SK-N-SH (cell line): ENCODE results near the gene PIP4P1. TPM values are rescaled to one million over a fixed set of nuclear protein-coding genes. Genes with fewer than 3 reads are reported as not detected.

Experiments
- CTCF ChIA-PET: fragments of 300-600, 350-600 bp; formaldehyde crosslinking; extraction: SDS; loops from one replicate; lab custom pipeline; 2021; lab: Yijun Ruan, JAX
- POLR2A ChIA-PET: fragments of 350-600 bp; sonication (Branson Sonifier 250); formaldehyde crosslinking; extraction: SDS; loops from one replicate; lab custom pipeline; 2020; ENCODE audit warnings: antibody characterized with exemption, inconsistent platforms; lab: Yijun Ruan, JAX
- DNase-seq: peaks from one replicate; pipeline ENCODE4 v3.0.0; 2012
- H2AFZ ChIP-seq: fragments of 200-600 bp; sonication (generic); 2 replicates; pipeline ENCODE4 v1.8.1; 2016; ENCODE audit warnings: antibody characterized with exemption, mild to moderate bottlenecking, low read depth
- H3F3A ChIP-seq: fragments of 200-600 bp; sonication (generic); replicated peaks from 2 replicates; pipeline ENCODE3; 2016; ENCODE audit warnings: antibody characterized with exemption, mild to moderate bottlenecking; ENCODE audit not compliant: insufficient read depth
- H3K27ac ChIP-seq, 2 experiments: fragments of 200-500 bp in 1 of 2; fragments of 200-600 bp in 1 of 2; sonication (Bioruptor generic) in 1 of 2; sonication (generic), shearing (Covaris generic) in 1 of 2; 2 replicates each; pipeline versions ENCODE4 v1.5.1 to v1.6.1; 2014 to 2016; ENCODE audit warnings: low read depth in 2 of 2, inconsistent platforms in 1 of 2, low read length in 1 of 2, mild to moderate bottlenecking in 1 of 2, mixed read lengths in 1 of 2
- H3K27me3 ChIP-seq: fragments of 200-600 bp; sonication (generic), shearing (Covaris generic); 2 replicates; pipeline ENCODE4 v1.6.1; 2016; ENCODE audit warnings: mixed run types; ENCODE audit not compliant: insufficient read depth
- H3K36me3 ChIP-seq, 2 experiments: fragments of 200-500 bp in 1 of 2; fragments of 200-600 bp in 1 of 2; sonication (Bioruptor generic) in 1 of 2; sonication (generic) in 1 of 2; replicated peaks in 1 of 2; 2 replicates each; pipeline versions ENCODE3 to v1.5.1; 2014 to 2016; ENCODE audit warnings: low read length in 1 of 2, mild to moderate bottlenecking in 1 of 2; ENCODE audit not compliant: insufficient read depth in 2 of 2, control insufficient read depth in 1 of 2
- H3K4me1 ChIP-seq, 2 experiments: fragments of 200-500 bp in 1 of 2; fragments of 200-600 bp in 1 of 2; sonication (Bioruptor generic) in 1 of 2; sonication (generic), shearing (Covaris generic) in 1 of 2; 2 replicates each; pipeline versions ENCODE4 v1.5.1 to v1.6.1; 2014 to 2016; ENCODE audit warnings: low read depth in 1 of 2, low read length in 1 of 2, mixed run types in 1 of 2; ENCODE audit not compliant: insufficient read depth in 2 of 2, control insufficient read depth in 1 of 2
- H3K4me2 ChIP-seq: fragments of 200-600 bp; sonication (generic), shearing (Covaris generic); 2 replicates; pipeline ENCODE4 v1.6.1; 2017; ENCODE audit warnings: mixed run types
- H3K4me3 ChIP-seq, 2 experiments: fragments of 200-500 bp in 1 of 2; fragments of 200-600 bp in 1 of 2; sonication (Bioruptor generic) in 1 of 2; sonication (generic), shearing (Covaris generic) in 1 of 2; 2 replicates each; pipeline versions ENCODE4 v1.5.1 to v1.8.1; 2014 to 2016; ENCODE audit warnings: low read depth in 2 of 2, inconsistent platforms in 1 of 2, low read length in 1 of 2, mild to moderate bottlenecking in 1 of 2, mixed read lengths in 1 of 2, moderate library complexity in 1 of 2
- H3K79me2 ChIP-seq: fragments of 200-600 bp; sonication (generic); 2 replicates; pipeline ENCODE4 v1.8.1; 2017; ENCODE audit warnings: mild to moderate bottlenecking; ENCODE audit not compliant: insufficient read depth
- H3K9ac ChIP-seq: fragments of 200-600 bp; sonication (generic); 2 replicates; pipeline ENCODE4 v1.6.1; 2017; ENCODE audit warnings: mixed run types
- H3K9me2 ChIP-seq: fragments of 200-600 bp; sonication (generic); 2 replicates; pipeline ENCODE4 v1.6.1; 2017; ENCODE audit warnings: mixed run types
- H3K9me3 ChIP-seq: fragments of 200-600 bp; sonication (generic); 2 replicates; pipeline ENCODE4 v1.6.1; 2017; ENCODE audit warnings: mixed run types, mild to moderate bottlenecking, moderate library complexity
- H4K20me1 ChIP-seq: fragments of 200-600 bp; sonication (generic); 2 replicates; pipeline ENCODE4 v1.6.1; 2017; ENCODE audit warnings: mild to moderate bottlenecking, mixed run types; ENCODE audit not compliant: insufficient read depth
- EP300 ChIP-seq, 2 experiments: IDR thresholded peaks; 2 replicates each; pipeline versions ENCODE4 v1.4.0 to v1.6.1; 2012; ENCODE audit warnings: borderline replicate concordance in 1 of 2, low read depth in 1 of 2, low read length in 1 of 2
- EZH2phosphoT487 ChIP-seq: fragments of 200-600 bp; sonication (generic); IDR thresholded peaks from 2 replicates; pipeline ENCODE4 v1.6.1; 2017; ENCODE audit warnings: low read depth, mixed run types, mild to moderate bottlenecking, antibody characterized with exemption, moderate library complexity, borderline replicate concordance
- FOXM1 ChIP-seq: IDR thresholded peaks from 2 replicates; pipeline ENCODE4 v1.4.0; 2012; ENCODE audit warnings: low read depth, mild to moderate bottlenecking
- GATA2 ChIP-seq: sonication (generic); formaldehyde crosslinking; IDR thresholded peaks from 2 replicates; pipeline ENCODE4 v1.5.0; 2020; ENCODE audit warnings: mild to moderate bottlenecking, missing genetic modification reagents
- MXI1 ChIP-seq: IDR thresholded peaks from 2 replicates; pipeline ENCODE4 v1.6.1; 2012; ENCODE audit warnings: mild to moderate bottlenecking, low read depth, low read length, improper control_type of control experiment
- NRF1 ChIP-seq: IDR thresholded peaks from 2 replicates; pipeline ENCODE4 v1.6.1; 2012; ENCODE audit warnings: low read depth, mild to moderate bottlenecking, low read length
- POLR2AphosphoS5 ChIP-seq: IDR thresholded peaks from 2 replicates; pipeline ENCODE4 v1.6.1; 2012; ENCODE audit warnings: low read depth, low read length
- RCOR1 ChIP-seq: fragments of 150-350 bp; IDR thresholded peaks from 2 replicates; pipeline ENCODE4 v1.6.1; 2017; ENCODE audit warnings: antibody characterized with exemption, low read length
- WGBS: methylation state at CpG from one replicate; pipeline ENCODE4 v1.1.6; 2017; ENCODE audit warnings: low lambda C conversion rate; 5-methylcytosine and 5-hydroxymethylcytosine counted together
- polyA plus RNA-seq, 3 experiments: library from polyadenylated mRNA; depleted of rRNA; stranded (reverse); fragments of >200 nt; gene quantifications; 2 replicates each; pipeline ENCODE4 v1.2.3, GENCODE V29; 2012
- TF ChIP-seq, protein P1 (sequence below): fragments of 150-350 bp; IDR thresholded peaks from 2 replicates; pipeline ENCODE4 v1.6.1; 2016; ENCODE audit warnings: mild to moderate bottlenecking, low read depth, low read length
- TF ChIP-seq, protein P2 (sequence below): IDR thresholded peaks from 2 replicates; pipeline ENCODE4 v1.6.1; 2012; ENCODE audit warnings: mild to moderate bottlenecking, low read depth, low read length, moderate library complexity

PIP4P1 gene
- polyA plus RNA-seq, 1 of the 3 experiments (the other 2 are of a cell fraction), result 30.7 TPM

DNA sequence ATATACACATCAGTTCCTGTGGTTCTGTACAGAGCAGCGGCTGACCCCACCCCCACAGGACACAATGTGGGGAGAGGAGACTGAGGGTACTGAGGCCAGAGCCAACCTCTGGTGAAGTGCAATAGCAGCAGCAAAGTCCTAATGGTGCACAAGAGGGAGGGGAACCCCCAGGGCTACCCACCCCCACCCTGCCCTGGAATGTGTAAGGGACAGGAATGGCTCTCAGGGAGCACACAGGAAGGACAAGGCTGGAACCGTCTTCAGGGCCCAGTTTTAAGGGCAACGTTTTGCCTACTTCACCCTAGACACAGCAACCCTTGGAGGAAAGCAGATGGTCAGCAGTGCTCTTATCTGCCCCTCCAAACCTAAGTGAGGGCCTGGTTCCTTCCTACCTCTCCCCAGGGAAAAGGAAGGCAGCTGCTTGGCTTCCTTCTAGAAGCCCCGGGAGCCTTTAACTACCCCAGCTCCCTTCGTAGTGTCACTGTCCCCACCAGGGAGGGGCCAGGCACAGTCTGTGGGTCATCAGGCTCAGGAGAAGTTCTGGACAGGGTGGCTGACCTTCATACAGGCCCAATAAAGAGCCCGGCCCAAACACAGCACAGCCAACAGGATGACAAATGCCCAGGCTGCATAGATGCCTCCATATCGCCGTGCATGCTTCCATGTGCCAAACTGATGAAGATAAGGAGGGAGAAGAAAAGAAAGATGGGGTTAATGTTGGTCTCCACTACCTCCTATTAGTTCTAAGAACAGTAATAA is 3.0 kb downstream of the PIP4P1 start:
- H2AFZ ChIP-seq, result no peak overlapping the region
- H3K4me3 ChIP-seq, result no peak overlapping the region
- H3K36me3 ChIP-seq, result peaks cover 38 to 44% of the 10 kb centered on the region in 2 experiments
- H3K27me3 ChIP-seq, result no peaks in the 10 kb centered on the region
- H3K27ac ChIP-seq, result no peak overlapping the region
- H3K4me2 ChIP-seq, result no peak overlapping the region
- no peak overlapping the region for H3K9ac ChIP-seq
- TF ChIP-seq POLR2AphosphoS5 (0 out of 2 replicates have a peak, but pooled peaks have one; percentile 13), EP300 (IDR thresholded peaks at IDR 0.05; ENCODE audit: borderline replicate concordance in 1 of 2, low read depth in 1 of 2, low read length in 1 of 2) (no peak)
- H4K20me1 ChIP-seq, result no peaks in the 10 kb centered on the region
- peaks cover 13 to 21% of the 10 kb centered on the region in 2 experiments; a peak in 3 of 4 replicates for H3K4me1 ChIP-seq
- no peaks in the 10 kb centered on the region for H3K9me3 ChIP-seq
- peaks cover 56% of the 10 kb centered on the region for H3K79me2 ChIP-seq
- 87% methylated on average over 7 of the region's 8 CpGs for WGBS
- POLR2A ChIA-PET, result interaction anchor here (1.0 kb wide), 1 partner anchor 11 kb away, joined by 3 read pairs; no protein-coding TSS in a partner anchor
- H3K9me2 ChIP-seq, result no peaks in the 10 kb centered on the region
- H3F3A ChIP-seq, result peaks cover 17% of the 10 kb centered on the region
- CTCF ChIA-PET, result no interaction called here
- DNase-seq, result no peak

DNA sequence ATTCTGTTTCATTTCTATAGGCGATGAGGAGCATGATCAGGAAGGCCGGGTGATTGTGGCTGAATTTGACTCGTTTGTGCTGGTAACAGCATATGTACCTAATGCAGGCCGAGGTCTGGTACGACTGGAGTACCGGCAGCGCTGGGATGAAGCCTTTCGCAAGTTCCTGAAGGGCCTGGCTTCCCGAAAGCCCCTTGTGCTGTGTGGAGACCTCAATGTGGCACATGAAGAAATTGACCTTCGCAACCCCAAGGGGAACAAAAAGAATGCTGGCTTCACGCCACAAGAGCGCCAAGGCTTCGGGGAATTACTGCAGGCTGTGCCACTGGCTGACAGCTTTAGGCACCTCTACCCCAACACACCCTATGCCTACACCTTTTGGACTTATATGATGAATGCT is 4.3 kb downstream of the PIP4P1 start:
- peaks cover 64% of the 10 kb centered on the region for H3K79me2 ChIP-seq
- H3K9me2 ChIP-seq, result no peaks in the 10 kb centered on the region
- POLR2A ChIA-PET, result interaction anchor here (3.0 kb wide), 1 partner anchor 13 kb away, joined by 35 read pairs; the partner anchor contains the start of gene PNP
- H3K36me3 ChIP-seq, result peaks cover 41 to 52% of the 10 kb centered on the region in 2 experiments
- H2AFZ ChIP-seq, result no peak overlapping the region
- CTCF ChIA-PET, result no interaction called here
- WGBS, result 93% methylated on average over 10 of the region's 13 CpGs
- H3K4me3 ChIP-seq, result no peak overlapping the region; a peak in 1 of 4 replicates
- H4K20me1 ChIP-seq, result no peaks in the 10 kb centered on the region
- no peaks in the 10 kb centered on the region for H3K9me3 ChIP-seq
- no peaks in the 10 kb centered on the region for H3K27me3 ChIP-seq
- H3K9ac ChIP-seq, result no peak overlapping the region
- peaks cover 17% of the 10 kb centered on the region for H3F3A ChIP-seq
- H3K27ac ChIP-seq, result peak overlapping the region in 1 of 2 experiments; percentile 92; a peak in 2 of 4 replicates
- DNase-seq, result no peak
- peaks cover 13 to 16% of the 10 kb centered on the region in 2 experiments; a peak in 3 of 4 replicates for H3K4me1 ChIP-seq
- TF ChIP-seq FOXM1 (no peak), EZH2phosphoT487 (no peak), EP300 (IDR thresholded peaks at IDR 0.05; ENCODE audit: borderline replicate concordance in 1 of 2, low read depth in 1 of 2, low read length in 1 of 2) (no peak)
- TF ChIP-seq, all 33 proteins: peak for 0
- peak overlapping the region; percentile 96; the same call in 1 of the 2 replicates for H3K4me2 ChIP-seq

DNA sequence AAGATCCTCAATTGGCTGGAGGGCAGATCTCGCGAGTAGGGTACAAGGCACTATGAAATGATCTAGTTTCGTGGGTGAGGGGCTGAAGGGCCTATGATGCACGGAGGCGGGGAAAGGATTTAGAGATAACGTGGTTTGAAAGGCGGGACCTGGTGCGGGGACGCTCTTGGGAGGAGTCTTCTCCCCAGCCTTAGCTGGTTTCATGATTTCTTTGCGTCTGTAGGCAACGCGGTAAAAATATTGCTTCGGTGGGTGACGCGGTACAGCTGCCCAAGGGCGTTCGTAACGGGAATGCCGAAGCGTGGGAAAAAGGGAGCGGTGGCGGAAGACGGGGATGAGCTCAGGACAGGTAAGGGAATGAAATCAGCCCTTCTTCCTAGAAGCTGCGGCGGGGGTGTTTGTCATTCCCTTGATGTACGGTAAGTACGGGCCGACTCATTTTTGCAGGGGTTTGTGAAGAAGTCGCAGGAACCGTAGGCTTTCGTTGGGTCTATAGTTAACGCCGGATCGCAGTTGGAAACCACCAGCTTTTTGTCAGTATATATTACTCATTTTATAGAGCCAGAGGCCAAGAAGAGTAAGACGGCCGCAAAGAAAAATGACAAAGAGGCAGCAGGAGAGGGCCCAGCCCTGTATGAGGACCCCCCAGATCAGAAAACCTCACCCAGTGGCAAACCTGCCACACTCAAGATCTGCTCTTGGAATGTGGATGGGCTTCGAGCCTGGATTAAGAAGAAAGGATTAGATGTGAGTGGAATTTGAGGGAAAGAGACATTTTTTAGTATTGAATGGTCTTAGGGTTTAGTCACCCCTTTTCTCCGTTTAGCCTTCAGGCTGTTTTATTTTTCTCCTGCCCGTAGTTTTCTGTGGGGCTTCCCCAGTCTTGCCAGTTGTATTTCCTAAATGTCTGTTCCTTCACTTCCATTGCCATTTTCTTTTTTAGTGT is 5.6 kb downstream of the PIP4P1 start:
- ChIA-PET POLR2A (interaction anchor here (0.7 to 3.0 kb wide), 11 partner anchors 8 to 226 kb away, joined by 3 to 35 read pairs (median 4); partner anchors contain the start of genes CCNB1IP1, PARP2, PNP and TEP1), CTCF (interaction anchor here (0.8 to 2.7 kb wide), 6 partner anchors 14 to 155 kb away, joined by 3 to 7 read pairs (median 4); partner anchors contain the start of gene PNP)
- H3K27ac ChIP-seq, result peak overlapping the region; percentile 92 to 96
- TF ChIP-seq MXI1 (0 out of 2 replicates have a peak, but pooled peaks have one; percentile 12), NRF1 (no peak), GATA2 (CRISPR knock-in tag) (peak; percentile 77), EP300 (IDR thresholded peaks at IDR 0.05; ENCODE audit: borderline replicate concordance in 1 of 2, low read depth in 1 of 2, low read length in 1 of 2) (no peak), RCOR1 (no peak)
- TF ChIP-seq, protein P1, sequence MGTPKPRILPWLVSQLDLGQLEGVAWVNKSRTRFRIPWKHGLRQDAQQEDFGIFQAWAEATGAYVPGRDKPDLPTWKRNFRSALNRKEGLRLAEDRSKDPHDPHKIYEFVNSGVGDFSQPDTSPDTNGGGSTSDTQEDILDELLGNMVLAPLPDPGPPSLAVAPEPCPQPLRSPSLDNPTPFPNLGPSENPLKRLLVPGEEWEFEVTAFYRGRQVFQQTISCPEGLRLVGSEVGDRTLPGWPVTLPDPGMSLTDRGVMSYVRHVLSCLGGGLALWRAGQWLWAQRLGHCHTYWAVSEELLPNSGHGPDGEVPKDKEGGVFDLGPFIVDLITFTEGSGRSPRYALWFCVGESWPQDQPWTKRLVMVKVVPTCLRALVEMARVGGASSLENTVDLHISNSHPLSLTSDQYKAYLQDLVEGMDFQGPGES, result no peak
- TF ChIP-seq, protein P2, sequence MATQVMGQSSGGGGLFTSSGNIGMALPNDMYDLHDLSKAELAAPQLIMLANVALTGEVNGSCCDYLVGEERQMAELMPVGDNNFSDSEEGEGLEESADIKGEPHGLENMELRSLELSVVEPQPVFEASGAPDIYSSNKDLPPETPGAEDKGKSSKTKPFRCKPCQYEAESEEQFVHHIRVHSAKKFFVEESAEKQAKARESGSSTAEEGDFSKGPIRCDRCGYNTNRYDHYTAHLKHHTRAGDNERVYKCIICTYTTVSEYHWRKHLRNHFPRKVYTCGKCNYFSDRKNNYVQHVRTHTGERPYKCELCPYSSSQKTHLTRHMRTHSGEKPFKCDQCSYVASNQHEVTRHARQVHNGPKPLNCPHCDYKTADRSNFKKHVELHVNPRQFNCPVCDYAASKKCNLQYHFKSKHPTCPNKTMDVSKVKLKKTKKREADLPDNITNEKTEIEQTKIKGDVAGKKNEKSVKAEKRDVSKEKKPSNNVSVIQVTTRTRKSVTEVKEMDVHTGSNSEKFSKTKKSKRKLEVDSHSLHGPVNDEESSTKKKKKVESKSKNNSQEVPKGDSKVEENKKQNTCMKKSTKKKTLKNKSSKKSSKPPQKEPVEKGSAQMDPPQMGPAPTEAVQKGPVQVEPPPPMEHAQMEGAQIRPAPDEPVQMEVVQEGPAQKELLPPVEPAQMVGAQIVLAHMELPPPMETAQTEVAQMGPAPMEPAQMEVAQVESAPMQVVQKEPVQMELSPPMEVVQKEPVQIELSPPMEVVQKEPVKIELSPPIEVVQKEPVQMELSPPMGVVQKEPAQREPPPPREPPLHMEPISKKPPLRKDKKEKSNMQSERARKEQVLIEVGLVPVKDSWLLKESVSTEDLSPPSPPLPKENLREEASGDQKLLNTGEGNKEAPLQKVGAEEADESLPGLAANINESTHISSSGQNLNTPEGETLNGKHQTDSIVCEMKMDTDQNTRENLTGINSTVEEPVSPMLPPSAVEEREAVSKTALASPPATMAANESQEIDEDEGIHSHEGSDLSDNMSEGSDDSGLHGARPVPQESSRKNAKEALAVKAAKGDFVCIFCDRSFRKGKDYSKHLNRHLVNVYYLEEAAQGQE, result no peak

More for the DNA sequence above, 5.6 kb downstream of the PIP4P1 start:
- WGBS, result 3% methylated on average over 36 of the region's 39 CpGs
- H3K9me3 ChIP-seq, result no peaks in the 10 kb centered on the region
- H2AFZ ChIP-seq, result peak overlapping the region; percentile 82; the same call in 1 of the 2 replicates
- DNase-seq, result peak; percentile 80
- peak overlapping the region; percentile 96 for H3K4me2 ChIP-seq
- H3K9me2 ChIP-seq, result no peaks in the 10 kb centered on the region
- H4K20me1 ChIP-seq, result no peaks in the 10 kb centered on the region
- H3K4me3 ChIP-seq, result peak overlapping the region; percentile 92
- peak overlapping the region; percentile 92 for H3K9ac ChIP-seq
- peaks cover 13 to 14% of the 10 kb centered on the region in 2 experiments; a peak in 3 of 4 replicates for H3K4me1 ChIP-seq
- peaks cover 17% of the 10 kb centered on the region for H3F3A ChIP-seq
- peaks cover 60% of the 10 kb centered on the region for H3K79me2 ChIP-seq
- peaks cover 47 to 61% of the 10 kb centered on the region in 2 experiments for H3K36me3 ChIP-seq
- H3K27me3 ChIP-seq, result no peaks in the 10 kb centered on the region
